ENCODE data around the gene UROC1. TPM values are rescaled to one million over a fixed set of nuclear protein-coding genes. Genes with fewer than 3 reads are reported as not detected.

The UROC1 gene
- total RNA-seq, 1 experiment from 2014 or later: not detected

DNA sequence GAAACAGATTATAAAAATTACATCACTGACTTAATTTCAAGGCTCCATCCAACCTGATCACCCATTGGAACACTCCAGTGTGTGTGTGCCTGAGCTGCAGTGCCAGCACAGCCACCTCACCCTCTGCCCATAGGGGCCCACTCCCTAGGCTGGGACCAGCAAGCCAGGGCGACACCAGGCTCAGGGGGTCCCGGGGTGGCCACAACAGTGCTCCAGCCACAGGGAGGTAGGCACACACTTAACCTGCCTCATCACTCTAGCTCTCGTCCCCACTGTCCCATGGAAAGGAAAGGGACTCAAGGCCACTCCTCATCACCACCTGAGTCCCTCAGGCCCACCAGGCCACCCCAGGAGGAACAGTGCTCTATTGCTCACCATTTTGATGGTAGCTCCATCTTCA lies 66.8 kb downstream of the UROC1 start:
- Histone ChIP-seq H3T11ph (ENCODE audit: low read length) (no peak overlapping the region), H3K14ac (ENCODE audit: insufficient read depth, low read length) (no peak overlapping the region), H4K20me1 (ENCODE audit: control insufficient read depth, insufficient read depth, insufficient read length) (no peaks in the 10 kb centered on the region), H3K9me3 (ENCODE audit: control insufficient read depth, low read depth, low read length) (no peaks in the 10 kb centered on the region), H3K4ac (ENCODE audit: low read depth, low read length) (no peak overlapping the region), H2BK120ac (ENCODE audit: low read depth, low read length, poor library complexity, severe bottlenecking) (no peak overlapping the region), H4K8ac (replicated peaks; ENCODE audit: insufficient read length, low read depth, low read length) (no peak overlapping the region), H3K27me3 (ENCODE audit: insufficient read depth, low read length) (no peaks in the 10 kb centered on the region), H3K4me2 (ENCODE audit: insufficient read depth, insufficient read length, low read length) (no peak overlapping the region), H3K79me2 (ENCODE audit: insufficient read depth, low read length) (no peaks in the 10 kb centered on the region), H3K27ac (ENCODE audit: insufficient read length, low read depth, low read length) (no peak overlapping the region), H3K4me1 (ENCODE audit: insufficient read depth, low read length) (no peaks in the 10 kb centered on the region), H3K9ac (ENCODE audit: extremely low read depth, insufficient read length, low read length) (no peak overlapping the region), H2BK12ac (ENCODE audit: insufficient read length, low read depth, low read length) (no peak overlapping the region), H2BK5ac (ENCODE audit: insufficient read length, low read length) (no peak overlapping the region), H2AK5ac (ENCODE audit: insufficient read length, low read length) (no peak overlapping the region), H3K23me2 (ENCODE audit: insufficient read length, low read depth, low read length, poor library complexity, severe bottlenecking) (no peaks in the 10 kb centered on the region), H3K79me1 (ENCODE audit: insufficient read depth, low read depth, low read length, poor library complexity, severe bottlenecking) (no peaks in the 10 kb centered on the region), H3K18ac (ENCODE audit: insufficient read length, low read depth, low read length) (no peak overlapping the region), H4K91ac (ENCODE audit: insufficient read length, low read depth, low read length) (no peak overlapping the region), H4K5ac (ENCODE audit: insufficient read length, low read depth, low read length) (no peak overlapping the region), H2BK20ac (ENCODE audit: low read depth, low read length, poor library complexity, severe bottlenecking) (no peak overlapping the region), H2BK15ac (ENCODE audit: low read depth, low read length) (no peak overlapping the region), H3K56ac (ENCODE audit: insufficient read length, low read depth, low read length) (no peak overlapping the region), H2AFZ (ENCODE audit: low read length) (no peak overlapping the region), H3K23ac (ENCODE audit: insufficient read length, low read depth, low read length) (no peak overlapping the region)
- peak overlapping the region in 1 of 3 experiments; percentile 55; a peak in 1 of 7 replicates for H3K27ac Mint-ChIP-seq
- H3K9me3 Mint-ChIP-seq: no peaks in the 10 kb centered on the region
- WGBS (ENCODE audit: extremely low coverage, insufficient read length, low lambda C conversion rate): no CpG with 5 or more reads among the region's 3 CpGs
- no peak for TF ChIP-seq CTCF (conservative IDR thresholded peaks at IDR 0.05)
- DNase-seq: no peak
- H3K27me3 Mint-ChIP-seq (ENCODE audit: low read depth): no peaks in the 10 kb centered on the region; the same call in 1 of the 2 replicates
- peaks cover 10 to 12% of the 10 kb centered on the region in 2 experiments for H3K4me1 Mint-ChIP-seq
- H3K4me3 Mint-ChIP-seq: no peak overlapping the region
- H3K36me3 Mint-ChIP-seq (ENCODE audit: insufficient read depth in 1 of 3, low read depth in 3 of 3): peaks cover 11 to 35% (median 30%) of the 10 kb centered on the region in 3 experiments
